ENCODE results near the gene PCK1.
"Not testable (repeated sequence)": the region's sequence is repeated elsewhere in the genome, so short reads cannot be mapped to it uniquely, and the experiment has no call there.

Gene PCK1

DNA sequence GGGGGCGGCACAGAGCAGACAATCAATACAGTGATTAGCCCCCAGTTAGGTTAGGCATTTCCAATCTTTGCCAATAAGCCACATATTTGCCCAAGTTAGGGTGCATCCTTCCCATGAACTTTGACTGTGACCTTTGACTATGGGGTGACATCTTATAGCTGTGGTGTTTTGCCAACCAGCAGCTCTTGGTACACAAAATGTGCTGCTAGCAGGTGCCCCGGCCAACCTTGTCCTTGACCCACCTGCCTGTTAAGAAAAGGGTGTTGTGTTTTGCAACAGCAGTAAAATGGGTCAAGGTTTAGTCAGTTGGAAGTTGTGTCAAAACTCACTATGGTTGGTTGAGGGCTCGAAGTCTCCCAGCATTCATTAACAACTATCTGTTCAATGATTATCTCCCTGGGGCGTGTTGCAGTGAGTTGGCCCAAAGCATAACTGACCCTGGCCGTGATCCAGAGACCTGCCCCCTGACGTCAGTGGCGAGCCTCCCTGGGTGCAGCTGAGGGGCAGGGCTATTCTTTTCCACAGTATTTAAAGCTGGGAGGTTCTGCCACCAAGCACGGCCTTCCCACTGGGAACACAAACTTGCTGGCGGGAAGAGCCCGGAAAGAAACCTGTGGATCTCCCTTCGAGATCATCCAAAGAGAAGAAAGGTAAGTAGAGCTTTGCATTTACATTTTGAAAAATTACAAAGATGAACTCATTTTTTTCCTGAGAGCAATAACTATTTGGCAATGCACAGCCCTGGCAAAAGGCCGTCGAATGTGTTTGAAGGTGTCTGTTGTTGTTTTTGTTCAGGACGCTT, at the start of gene PCK1:
Gene PCK1 (plus strand): TSS at position 557 of the 802 bp plus-strand sequence. CDS start 302 bp downstream, outside the sequence.
- Mint-ChIP-seq H3K27ac (no peak within 1 kb of the TSS), H3K36me3 (no peaks in the 10 kb centered on the region), H3K4me3 (no peak within 1 kb of the TSS), H3K4me1 (ENCODE audit: low read depth) (no peaks in the 10 kb centered on the region), H3K9me3 (ENCODE audit: low read depth) (no peaks in the 10 kb centered on the region), H3K27me3 (peaks cover 15% of the 10 kb centered on the region)

DNA sequence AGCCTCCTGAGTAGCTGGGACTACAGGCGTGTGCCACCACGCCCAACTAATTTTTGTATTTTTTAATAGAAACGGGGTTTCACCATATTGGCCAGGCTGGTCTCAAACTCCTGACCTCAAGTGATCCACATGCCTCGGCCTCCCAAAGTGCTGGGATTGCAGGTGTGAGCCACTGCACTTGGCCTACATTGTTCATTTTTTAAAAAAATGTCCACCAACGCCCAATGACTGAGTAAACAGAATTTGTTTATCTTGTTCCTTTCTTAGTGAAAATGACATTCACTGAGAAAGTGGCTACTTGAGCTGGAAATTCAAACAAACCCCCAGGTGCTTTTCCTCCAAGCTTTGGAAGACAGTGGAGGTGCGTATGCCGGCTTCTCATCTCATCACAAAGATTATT, 49.2 kb upstream of the PCK1 start:
- not testable (repeated sequence) for H3K27me3 Mint-ChIP-seq; H3K36me3 Mint-ChIP-seq; H3K27ac Mint-ChIP-seq; H3K9me3 Mint-ChIP-seq (ENCODE audit: low read depth); H3K4me1 Mint-ChIP-seq (ENCODE audit: low read depth); H3K4me3 Mint-ChIP-seq

DNA sequence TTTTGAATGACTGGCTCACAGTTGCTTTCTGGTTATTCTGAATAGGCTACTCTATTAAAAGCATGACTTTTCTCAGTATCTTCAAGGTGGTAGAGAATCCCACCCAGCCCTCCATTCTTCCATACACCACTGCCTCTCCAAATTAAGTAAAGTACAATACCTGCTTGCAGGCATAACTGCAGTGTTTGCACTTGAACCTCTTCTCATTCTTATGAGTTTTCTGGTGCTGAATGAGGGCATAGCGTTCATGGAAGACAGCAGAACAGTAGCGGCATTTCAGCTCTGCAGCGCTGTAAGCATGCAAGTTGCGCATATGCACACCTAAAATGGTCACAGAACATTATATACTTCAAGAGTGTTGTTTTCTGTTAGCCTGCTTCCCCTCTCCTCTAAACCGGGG, 48.5 kb upstream of the PCK1 start:
- no peak overlapping the region for H3K27ac Mint-ChIP-seq
- no peaks in the 10 kb centered on the region for H3K9me3 Mint-ChIP-seq (ENCODE audit: low read depth)
- H3K27me3 Mint-ChIP-seq: peaks cover 5% of the 10 kb centered on the region
- H3K36me3 Mint-ChIP-seq: no peaks in the 10 kb centered on the region
- no peak overlapping the region for H3K4me3 Mint-ChIP-seq
- H3K4me1 Mint-ChIP-seq (ENCODE audit: low read depth): no peaks in the 10 kb centered on the region

DNA sequence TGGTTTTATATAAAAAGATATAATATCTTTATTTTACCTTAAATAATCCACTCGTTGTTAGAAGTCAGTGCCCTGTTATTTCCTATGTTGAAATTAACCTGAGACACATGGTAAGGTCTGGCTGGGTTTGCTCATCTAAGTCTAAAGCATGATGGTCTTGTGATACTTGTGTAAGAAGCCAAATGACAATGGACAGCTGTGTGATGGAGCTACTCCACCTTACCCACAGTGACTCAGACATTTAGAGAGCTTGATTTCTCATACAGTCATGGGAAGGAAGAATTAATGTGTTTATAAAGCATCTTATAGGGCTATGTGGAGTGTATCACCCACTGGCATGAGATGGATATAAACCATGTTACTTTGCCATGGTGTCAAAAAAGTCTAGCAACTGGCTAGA, 47.7 kb upstream of the PCK1 start:
- Mint-ChIP-seq H3K27ac (no peak overlapping the region), H3K4me1 (ENCODE audit: low read depth) (no peaks in the 10 kb centered on the region), H3K27me3 (peaks cover 5% of the 10 kb centered on the region), H3K9me3 (ENCODE audit: low read depth) (no peaks in the 10 kb centered on the region), H3K4me3 (no peak overlapping the region), H3K36me3 (no peaks in the 10 kb centered on the region)

DNA sequence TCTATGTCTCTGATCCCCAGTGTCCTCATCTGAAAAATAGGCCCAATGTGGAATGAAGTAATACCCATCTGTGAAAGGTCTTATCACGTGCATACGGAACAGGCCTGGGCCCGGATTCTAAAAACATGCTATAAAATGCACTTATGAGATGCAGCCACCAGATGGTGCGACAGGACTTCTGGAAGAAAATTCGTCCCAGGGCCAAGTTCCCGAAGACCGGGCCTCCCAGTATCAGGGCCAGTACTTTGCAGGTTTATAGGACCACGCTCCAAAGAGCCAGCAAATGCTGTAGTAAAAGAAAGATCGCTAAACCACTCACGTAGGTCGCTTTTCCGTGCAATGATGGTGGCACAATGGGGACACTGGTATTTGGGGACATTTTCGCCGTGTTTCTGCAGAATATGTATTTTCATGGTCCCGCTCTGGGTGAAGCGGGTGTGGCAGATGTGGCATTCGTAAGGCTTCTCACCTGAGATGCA, 46.6 kb upstream of the PCK1 start:
- peaks cover 5% of the 10 kb centered on the region for H3K27me3 Mint-ChIP-seq
- H3K27ac Mint-ChIP-seq: no peak overlapping the region

DNA sequence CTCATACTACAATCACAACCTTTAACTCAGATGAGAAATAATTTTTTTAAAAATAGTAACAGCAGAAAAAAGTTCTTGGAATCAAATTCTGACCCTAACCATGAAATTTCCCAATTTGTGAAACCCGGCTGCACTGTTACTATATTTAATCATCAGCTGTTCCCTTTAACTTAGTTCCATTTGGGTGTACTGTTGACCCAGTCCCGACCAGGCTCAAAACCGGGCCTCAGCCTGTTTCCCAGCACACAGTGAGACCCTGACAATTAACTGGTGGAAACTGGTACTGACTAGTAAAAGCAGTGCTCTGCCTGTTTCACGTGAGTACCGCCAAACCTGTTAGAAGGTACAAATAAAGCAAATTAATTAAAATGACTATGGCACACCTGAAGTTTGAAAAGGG, 43.0 kb upstream of the PCK1 start:
- Mint-ChIP-seq H3K27ac (no peak overlapping the region), H3K36me3 (no peaks in the 10 kb centered on the region), H3K9me3 (ENCODE audit: low read depth) (no peaks in the 10 kb centered on the region), H3K27me3 (peaks cover 2% of the 10 kb centered on the region), H3K4me3 (no peak overlapping the region), H3K4me1 (ENCODE audit: low read depth) (peaks cover 3% of the 10 kb centered on the region)

More for the DNA sequence above, 46.6 kb upstream of the PCK1 start:
- Mint-ChIP-seq H3K4me1 (ENCODE audit: low read depth) (no peaks in the 10 kb centered on the region), H3K4me3 (no peak overlapping the region), H3K9me3 (ENCODE audit: low read depth) (no peaks in the 10 kb centered on the region), H3K36me3 (no peaks in the 10 kb centered on the region)

DNA sequence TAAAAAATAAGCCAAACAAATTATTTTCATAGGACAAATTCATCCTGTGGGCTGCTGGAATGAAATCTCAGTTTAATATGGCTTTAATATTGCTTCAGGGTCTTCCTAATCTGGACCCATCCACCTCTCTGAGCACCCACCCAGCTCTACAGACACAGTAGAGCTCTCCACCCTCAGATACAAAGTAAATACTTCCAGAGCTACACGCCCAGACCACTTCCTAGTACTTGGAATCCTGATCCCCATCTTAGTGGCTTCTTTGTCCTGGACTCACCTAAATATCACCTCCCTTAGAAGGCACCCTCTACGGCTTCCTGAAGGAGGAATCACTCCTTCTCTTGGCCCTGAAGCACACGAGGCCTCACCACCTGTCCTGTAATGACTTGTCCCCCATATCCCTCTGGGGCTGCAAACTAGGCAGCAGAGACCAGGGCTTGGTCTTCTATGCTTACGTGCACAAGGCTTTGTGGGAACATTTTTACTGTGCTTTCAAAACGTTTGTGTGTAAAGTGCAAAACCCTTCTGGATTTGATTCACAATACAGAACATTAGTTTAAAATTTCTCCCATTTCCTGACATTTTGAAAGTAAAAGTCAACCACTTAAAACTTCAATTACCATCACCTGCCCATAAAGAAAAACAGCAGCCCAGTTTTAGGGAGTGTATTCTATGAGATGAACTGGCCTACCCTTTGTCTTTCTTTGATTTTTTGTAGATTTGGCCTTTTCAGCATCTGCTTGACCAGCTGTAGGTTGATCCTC, 38.4 kb upstream of the PCK1 start:
- H3K27me3 Mint-ChIP-seq: no peaks in the 10 kb centered on the region
- peaks cover 3% of the 10 kb centered on the region for H3K4me1 Mint-ChIP-seq (ENCODE audit: low read depth)
- no peaks in the 10 kb centered on the region for H3K9me3 Mint-ChIP-seq (ENCODE audit: low read depth)
- no peak overlapping the region for H3K4me3 Mint-ChIP-seq
- no peak overlapping the region for H3K27ac Mint-ChIP-seq
- no peaks in the 10 kb centered on the region for H3K36me3 Mint-ChIP-seq

DNA sequence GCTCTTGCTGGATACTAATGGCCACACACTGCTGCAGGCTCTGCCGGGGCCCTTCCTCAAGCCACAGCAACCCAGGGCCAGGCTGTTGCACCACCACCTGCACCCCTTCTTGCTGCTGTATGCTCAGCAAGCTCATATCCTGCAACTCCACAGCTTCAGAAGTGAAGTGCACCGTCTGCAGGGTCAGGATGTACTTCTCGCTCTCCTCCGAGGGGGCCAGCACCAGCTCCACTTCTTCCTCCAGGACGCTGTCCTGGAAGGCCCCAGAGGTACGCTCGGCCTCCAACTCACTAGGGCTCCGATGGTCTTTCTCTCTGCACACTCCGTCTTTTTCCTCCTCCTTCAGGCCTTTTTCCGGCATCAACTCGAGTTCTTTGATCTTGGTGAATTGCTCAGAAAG, 37.1 kb upstream of the PCK1 start:
- Mint-ChIP-seq H3K4me3 (no peak overlapping the region), H3K27me3 (no peaks in the 10 kb centered on the region), H3K36me3 (no peaks in the 10 kb centered on the region), H3K27ac (no peak overlapping the region), H3K4me1 (ENCODE audit: low read depth) (peaks cover 3% of the 10 kb centered on the region), H3K9me3 (ENCODE audit: low read depth) (no peaks in the 10 kb centered on the region)

DNA sequence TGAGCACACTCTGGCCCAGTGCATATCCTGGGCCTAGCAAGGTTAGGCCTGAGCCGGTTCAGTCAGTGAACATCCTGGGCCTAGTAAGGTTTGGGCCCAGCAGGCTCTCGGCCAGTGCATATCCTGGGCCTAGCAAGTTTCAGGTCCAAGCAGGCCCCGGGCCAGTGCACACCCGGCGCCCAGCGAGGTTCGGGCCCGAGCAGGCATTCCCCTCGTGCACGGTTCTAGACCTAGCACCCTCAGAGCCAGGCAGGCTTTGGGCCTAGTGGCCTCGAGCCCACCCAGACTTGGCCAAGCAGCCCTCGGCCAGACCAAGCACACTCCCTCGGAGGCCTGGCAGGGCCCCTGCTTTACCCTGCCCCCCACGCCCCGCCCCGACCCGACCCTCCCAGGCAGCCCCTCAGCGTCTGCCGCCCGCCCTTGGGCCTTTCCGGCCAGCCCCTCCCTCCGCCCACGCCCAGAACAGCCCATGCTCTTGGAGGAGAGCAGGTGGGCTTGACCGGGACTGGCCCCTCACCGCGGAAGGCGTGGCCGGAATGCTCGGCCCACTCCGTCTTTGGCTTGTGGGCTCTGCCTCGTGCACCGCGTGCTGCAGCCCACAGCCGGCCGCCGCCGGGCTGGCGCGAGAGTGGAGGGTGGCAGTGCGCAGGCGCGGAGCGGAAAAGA, 36.3 kb upstream of the PCK1 start, which contains the start of gene CTCFL:
Gene CTCFL (minus strand): TSS at position 630 of the 666 bp plus-strand sequence. CDS start 935 bp downstream, outside the sequence.
- Mint-ChIP-seq H3K4me3 (no peak within 1 kb of the TSS), H3K9me3 (ENCODE audit: low read depth) (no peaks in the 10 kb centered on the region)

DNA sequence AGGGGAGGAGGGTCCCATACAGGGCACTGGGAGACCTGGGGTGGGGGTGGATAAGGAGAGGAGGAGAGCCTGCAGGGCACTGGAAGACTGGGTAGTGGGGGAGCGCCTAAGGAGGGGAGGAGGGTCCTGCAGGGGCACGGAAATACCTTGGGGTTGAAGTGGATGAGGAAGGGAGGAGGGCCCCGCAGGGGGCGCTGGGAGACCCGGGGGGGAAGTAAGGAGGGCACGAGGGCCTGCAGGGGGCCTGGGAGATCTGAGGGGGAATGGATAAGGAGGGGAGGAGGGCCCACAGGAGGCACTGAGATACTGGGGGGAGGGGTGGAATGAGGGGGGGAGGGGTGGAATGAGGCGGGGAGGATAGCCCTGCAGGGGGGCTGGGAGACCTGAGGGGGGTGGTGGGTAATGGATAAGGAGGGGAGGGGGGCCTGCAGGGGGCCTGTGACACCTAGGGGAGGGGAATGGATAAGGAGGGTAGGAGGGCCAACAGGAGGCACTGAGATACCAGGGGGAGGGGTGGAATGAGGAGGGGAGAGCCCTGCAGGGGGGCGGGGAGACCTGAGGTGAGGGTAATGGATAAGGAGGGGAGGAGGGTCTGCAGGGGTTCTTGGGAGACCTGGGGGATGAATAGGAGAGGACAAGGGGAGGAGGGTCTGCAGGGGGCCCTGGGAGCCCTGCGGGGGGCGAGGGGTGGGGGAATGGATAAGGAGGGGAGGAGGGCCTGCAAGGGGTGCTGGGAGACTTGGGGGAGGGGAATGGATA, 35.4 kb upstream of the PCK1 start:
- Mint-ChIP-seq H3K27ac (no peak overlapping the region), H3K27me3 (no peaks in the 10 kb centered on the region), H3K36me3 (no peaks in the 10 kb centered on the region), H3K9me3 (ENCODE audit: low read depth) (no peaks in the 10 kb centered on the region), H3K4me1 (ENCODE audit: low read depth) (peaks cover 3% of the 10 kb centered on the region), H3K4me3 (no peak overlapping the region)

More for the DNA sequence above, 36.3 kb upstream of the PCK1 start, which contains the start of gene CTCFL:
- Mint-ChIP-seq H3K27me3 (no peaks in the 10 kb centered on the region), H3K4me1 (ENCODE audit: low read depth) (peaks cover 3% of the 10 kb centered on the region), H3K27ac (no peak within 1 kb of the TSS), H3K36me3 (no peaks in the 10 kb centered on the region)

DNA sequence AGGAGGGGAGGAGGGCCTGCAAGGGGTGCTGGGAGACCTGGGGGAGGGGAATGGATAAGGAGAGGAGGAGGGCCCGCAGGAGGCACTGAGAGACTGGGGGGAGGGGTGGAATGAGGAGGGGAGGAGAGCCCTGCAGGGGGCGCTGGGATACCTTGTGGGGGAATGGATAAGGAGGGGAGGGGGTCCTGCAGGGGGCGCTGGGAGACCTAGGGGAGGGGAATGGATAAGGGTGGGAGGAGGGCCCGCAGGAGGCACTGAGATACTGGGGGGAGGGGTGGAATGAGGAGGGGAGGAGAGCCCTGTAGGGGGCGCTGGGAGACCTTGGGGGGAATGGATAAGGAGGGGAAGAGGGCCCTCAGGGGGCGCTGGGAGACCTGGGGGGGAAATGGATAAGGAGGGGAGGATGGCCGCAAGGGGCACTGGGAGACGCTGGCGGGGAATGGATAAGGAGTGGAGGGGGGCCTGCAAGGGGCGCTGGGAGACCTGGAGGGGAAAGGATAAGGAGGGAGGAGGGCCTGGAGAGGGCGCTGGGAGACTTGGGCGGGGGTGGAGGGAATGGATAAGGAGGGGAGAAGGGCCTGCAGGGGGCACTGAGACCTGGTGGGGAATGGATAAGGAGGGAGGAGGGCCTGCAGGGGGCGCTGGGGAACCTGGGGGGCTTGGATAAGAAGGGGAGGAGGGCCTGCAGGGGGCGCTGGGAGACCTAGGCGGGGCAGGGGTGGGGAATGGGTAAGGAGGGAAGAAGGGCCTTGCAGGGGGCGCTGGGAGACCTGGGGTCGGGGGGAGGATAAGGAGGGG, 34.6 kb upstream of the PCK1 start:
- Mint-ChIP-seq H3K4me1 (ENCODE audit: low read depth) (peaks cover 3% of the 10 kb centered on the region), H3K9me3 (ENCODE audit: low read depth) (no peaks in the 10 kb centered on the region), H3K27ac (no peak overlapping the region), H3K4me3 (no peak overlapping the region), H3K27me3 (no peaks in the 10 kb centered on the region), H3K36me3 (no peaks in the 10 kb centered on the region)

DNA sequence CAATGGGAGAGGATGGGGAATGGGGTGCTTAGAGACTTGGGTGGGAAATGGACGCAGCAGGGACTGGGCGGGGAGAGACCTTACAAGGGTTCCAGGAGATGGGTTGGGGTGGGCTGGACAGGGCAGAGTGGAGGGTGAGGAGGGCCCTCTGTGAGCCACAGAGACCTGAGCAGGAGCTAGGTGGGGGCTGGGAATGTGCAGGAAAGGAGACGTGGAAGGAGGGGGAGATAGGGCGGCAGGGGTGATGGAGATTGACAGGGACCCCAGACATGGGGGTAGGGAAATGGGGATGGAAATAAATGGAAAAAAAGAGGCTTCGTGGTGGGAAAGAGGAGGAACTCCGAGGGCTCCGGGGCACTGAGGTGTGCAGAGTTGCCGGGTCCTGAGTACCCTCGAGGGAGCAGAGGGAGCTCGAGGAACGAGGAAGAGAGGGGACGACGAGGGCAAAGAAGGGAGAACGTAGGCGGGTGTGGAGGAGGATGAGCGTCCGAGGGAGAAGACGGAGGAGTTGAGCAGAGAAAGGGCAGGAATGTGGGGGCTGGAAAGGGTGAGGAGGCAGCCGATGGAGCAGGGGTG, 33.9 kb upstream of the PCK1 start:
- Mint-ChIP-seq H3K4me1 (ENCODE audit: low read depth) (peaks cover 3% of the 10 kb centered on the region), H3K27me3 (no peaks in the 10 kb centered on the region), H3K4me3 (no peak overlapping the region), H3K27ac (no peak overlapping the region), H3K9me3 (ENCODE audit: low read depth) (no peaks in the 10 kb centered on the region), H3K36me3 (no peaks in the 10 kb centered on the region)

DNA sequence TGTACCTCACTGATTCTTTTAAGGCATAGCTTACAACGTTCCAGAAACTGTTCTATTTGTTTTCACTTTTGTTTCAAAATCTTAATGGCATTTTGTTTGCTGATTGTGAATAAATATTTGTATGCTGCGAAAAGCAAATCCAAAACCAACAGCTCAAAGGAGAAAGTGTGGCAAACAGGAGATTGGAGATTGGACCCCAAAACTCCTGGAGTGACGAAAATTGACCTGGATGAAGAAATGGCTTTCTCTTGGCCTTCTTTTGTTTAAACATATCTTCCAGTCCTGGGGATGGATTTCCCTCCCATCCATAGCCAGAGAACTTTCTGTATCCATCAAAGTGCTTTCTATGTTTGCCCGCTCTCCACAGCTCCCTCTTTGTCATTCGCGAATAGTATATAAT, 33.2 kb upstream of the PCK1 start:
- no peaks in the 10 kb centered on the region for H3K27me3 Mint-ChIP-seq

More for the DNA sequence above, 33.2 kb upstream of the PCK1 start:
- Mint-ChIP-seq H3K4me1 (ENCODE audit: low read depth) (no peaks in the 10 kb centered on the region), H3K27ac (no peak overlapping the region), H3K9me3 (ENCODE audit: low read depth) (no peaks in the 10 kb centered on the region), H3K36me3 (no peaks in the 10 kb centered on the region), H3K4me3 (no peak overlapping the region)

Data from activated naive CD8-positive, alpha-beta T cell (primary cell).